ENCODE results near the gene SLC26A5.

Gene SLC26A5

GRCh38 chr7:103394566-103394965 is 51.4 kb downstream of the SLC26A5 start:
- no peak overlapping the region for H3K4me3 Mint-ChIP-seq
- H3K27me3 Mint-ChIP-seq = peaks cover 5% of the 10 kb centered on the region
- H3K9me3 Mint-ChIP-seq = no peaks in the 10 kb centered on the region
- ATAC-seq (replicated peaks; ENCODE audit: extremely low read depth, poor library complexity, severe bottlenecking) (no peak), DNase-seq (ENCODE audit: low spot score in 2 of 2) (no peak)
- no peaks in the 10 kb centered on the region for H3K4me1 Mint-ChIP-seq
- no peaks in the 10 kb centered on the region for H3K36me3 Mint-ChIP-seq (ENCODE audit: insufficient read depth)
- no peak overlapping the region for H3K27ac Mint-ChIP-seq (ENCODE audit: low read depth)

GRCh38 chr7:103391976-103392375 is 54.0 kb downstream of the SLC26A5 start:
- Mint-ChIP-seq H3K4me1 (no peaks in the 10 kb centered on the region), H3K4me3 (no peak overlapping the region), H3K27ac (ENCODE audit: low read depth) (no peak overlapping the region), H3K9me3 (no peaks in the 10 kb centered on the region), H3K36me3 (ENCODE audit: insufficient read depth) (peaks cover 2% of the 10 kb centered on the region), H3K27me3 (peaks cover 13% of the 10 kb centered on the region)
- ATAC-seq (replicated peaks; ENCODE audit: extremely low read depth, poor library complexity, severe bottlenecking) (no peak), DNase-seq (ENCODE audit: low spot score in 2 of 2) (no peak)

GRCh38 chr7:103391150-103391549 is 54.9 kb downstream of the SLC26A5 start:
- Mint-ChIP-seq H3K4me3 (no peak overlapping the region), H3K36me3 (ENCODE audit: insufficient read depth) (peaks cover 2% of the 10 kb centered on the region), H3K27ac (ENCODE audit: low read depth) (no peak overlapping the region), H3K4me1 (no peaks in the 10 kb centered on the region), H3K27me3 (peaks cover 13% of the 10 kb centered on the region), H3K9me3 (no peaks in the 10 kb centered on the region)
- ATAC-seq (replicated peaks; ENCODE audit: extremely low read depth, poor library complexity, severe bottlenecking) (no peak), DNase-seq (ENCODE audit: low spot score in 2 of 2) (no peak)

- ATAC-seq (replicated peaks; ENCODE audit: extremely low read depth, poor library complexity, severe bottlenecking) (no peak), DNase-seq (ENCODE audit: low spot score in 2 of 2) (no peak)
- Mint-ChIP-seq H3K27me3 (peaks cover 13% of the 10 kb centered on the region), H3K36me3 (ENCODE audit: insufficient read depth) (peaks cover 2% of the 10 kb centered on the region), H3K9me3 (no peaks in the 10 kb centered on the region), H3K4me3 (no peak overlapping the region), H3K4me1 (no peaks in the 10 kb centered on the region), H3K27ac (ENCODE audit: low read depth) (no peak overlapping the region)
Measured at GRCh38 chr7:103389263-103389662, 56.7 kb downstream of the SLC26A5 start.

GRCh38 chr7:103388469-103389140 is 57.4 kb downstream of the SLC26A5 start:
- Mint-ChIP-seq H3K36me3 (ENCODE audit: insufficient read depth) (peaks cover 2% of the 10 kb centered on the region), H3K4me1 (no peaks in the 10 kb centered on the region), H3K9me3 (no peaks in the 10 kb centered on the region), H3K4me3 (no peak overlapping the region), H3K27ac (ENCODE audit: low read depth) (no peak overlapping the region), H3K27me3 (peaks cover 13% of the 10 kb centered on the region)
- ATAC-seq (replicated peaks; ENCODE audit: extremely low read depth, poor library complexity, severe bottlenecking) (no peak), DNase-seq (ENCODE audit: low spot score in 2 of 2) (no peak)

GRCh38 chr7:103387242-103387641 is 58.8 kb downstream of the SLC26A5 start:
- Mint-ChIP-seq H3K36me3 (ENCODE audit: insufficient read depth) (peaks cover 2% of the 10 kb centered on the region), H3K4me1 (no peaks in the 10 kb centered on the region), H3K4me3 (no peak overlapping the region), H3K27me3 (peaks cover 13% of the 10 kb centered on the region), H3K27ac (ENCODE audit: low read depth) (no peak overlapping the region), H3K9me3 (no peaks in the 10 kb centered on the region)
- no peak for DNase-seq (ENCODE audit: low spot score in 2 of 2)
- no peak for ATAC-seq (replicated peaks; ENCODE audit: extremely low read depth, poor library complexity, severe bottlenecking)

GRCh38 chr7:103382032-103382402 is 64.0 kb downstream of the SLC26A5 start:
- Mint-ChIP-seq H3K4me1 (no peaks in the 10 kb centered on the region), H3K36me3 (ENCODE audit: insufficient read depth) (no peaks in the 10 kb centered on the region), H3K4me3 (no peak overlapping the region), H3K9me3 (no peaks in the 10 kb centered on the region), H3K27ac (ENCODE audit: low read depth) (no peak overlapping the region), H3K27me3 (no peaks in the 10 kb centered on the region)
- DNase-seq (ENCODE audit: low spot score in 2 of 2) (no peak), ATAC-seq (replicated peaks; ENCODE audit: extremely low read depth, poor library complexity, severe bottlenecking) (no peak)

- ATAC-seq (replicated peaks; ENCODE audit: extremely low read depth, poor library complexity, severe bottlenecking) = no peak
- H3K9me3 Mint-ChIP-seq = no peaks in the 10 kb centered on the region
- H3K36me3 Mint-ChIP-seq (ENCODE audit: insufficient read depth) = no peaks in the 10 kb centered on the region
- no peaks in the 10 kb centered on the region for H3K27me3 Mint-ChIP-seq
- DNase-seq (ENCODE audit: low spot score in 2 of 2) = no peak
- no peak overlapping the region for H3K4me3 Mint-ChIP-seq
- H3K27ac Mint-ChIP-seq (ENCODE audit: low read depth) = no peak overlapping the region
- no peaks in the 10 kb centered on the region for H3K4me1 Mint-ChIP-seq
Measured at GRCh38 chr7:103381280-103382031, 64.6 kb downstream of the SLC26A5 start.

GRCh38 chr7:103380395-103381191 is 65.4 kb downstream of the SLC26A5 start:
- no peak overlapping the region for H3K27ac Mint-ChIP-seq (ENCODE audit: low read depth)
- no peaks in the 10 kb centered on the region for H3K4me1 Mint-ChIP-seq
- no peak overlapping the region for H3K4me3 Mint-ChIP-seq
- ATAC-seq (replicated peaks; ENCODE audit: extremely low read depth, poor library complexity, severe bottlenecking) (no peak), DNase-seq (ENCODE audit: low spot score in 2 of 2) (no peak)
- no peaks in the 10 kb centered on the region for H3K27me3 Mint-ChIP-seq
- no peaks in the 10 kb centered on the region for H3K36me3 Mint-ChIP-seq (ENCODE audit: insufficient read depth)
- no peaks in the 10 kb centered on the region for H3K9me3 Mint-ChIP-seq

GRCh38 chr7:103379270-103379975 is 66.6 kb downstream of the SLC26A5 start:
- H3K27me3 Mint-ChIP-seq = no peaks in the 10 kb centered on the region
- no peaks in the 10 kb centered on the region for H3K9me3 Mint-ChIP-seq
- no peak for ATAC-seq (replicated peaks; ENCODE audit: extremely low read depth, poor library complexity, severe bottlenecking)
- no peak overlapping the region for H3K27ac Mint-ChIP-seq (ENCODE audit: low read depth)
- H3K36me3 Mint-ChIP-seq (ENCODE audit: insufficient read depth) = no peaks in the 10 kb centered on the region
- no peaks in the 10 kb centered on the region for H3K4me1 Mint-ChIP-seq
- no peak overlapping the region for H3K4me3 Mint-ChIP-seq
- DNase-seq (ENCODE audit: low spot score in 2 of 2) = no peak

- Mint-ChIP-seq H3K36me3 (ENCODE audit: insufficient read depth) (peaks cover 6% of the 10 kb centered on the region), H3K27me3 (no peaks in the 10 kb centered on the region), H3K27ac (ENCODE audit: low read depth) (no peak overlapping the region), H3K4me1 (no peaks in the 10 kb centered on the region), H3K9me3 (no peaks in the 10 kb centered on the region), H3K4me3 (no peak overlapping the region)
- ATAC-seq (replicated peaks; ENCODE audit: extremely low read depth, poor library complexity, severe bottlenecking) = no peak
- DNase-seq (ENCODE audit: low spot score in 2 of 2) = no peak
Measured at GRCh38 chr7:103373866-103374643, 72.0 kb downstream of the SLC26A5 start.

- DNase-seq (ENCODE audit: low spot score in 2 of 2) = no peak
Measured at GRCh38 chr7:103369432-103369831, 76.6 kb downstream of the SLC26A5 start.

More at GRCh38 chr7:103369432-103369831, 76.6 kb downstream of the SLC26A5 start:
- Mint-ChIP-seq H3K36me3 (ENCODE audit: insufficient read depth) (peaks cover 49% of the 10 kb centered on the region), H3K9me3 (no peaks in the 10 kb centered on the region), H3K27me3 (no peaks in the 10 kb centered on the region), H3K27ac (ENCODE audit: low read depth) (no peak overlapping the region), H3K4me3 (no peak overlapping the region), H3K4me1 (no peaks in the 10 kb centered on the region)
- ATAC-seq (replicated peaks; ENCODE audit: extremely low read depth, poor library complexity, severe bottlenecking) = no peak
